Measurements from ENCODE around the gene CECR2.
"Not testable (repeated sequence)": the region's sequence is repeated elsewhere in the genome, so short reads cannot be mapped to it uniquely, and the experiment has no call there.

The CECR2 gene

DNA sequence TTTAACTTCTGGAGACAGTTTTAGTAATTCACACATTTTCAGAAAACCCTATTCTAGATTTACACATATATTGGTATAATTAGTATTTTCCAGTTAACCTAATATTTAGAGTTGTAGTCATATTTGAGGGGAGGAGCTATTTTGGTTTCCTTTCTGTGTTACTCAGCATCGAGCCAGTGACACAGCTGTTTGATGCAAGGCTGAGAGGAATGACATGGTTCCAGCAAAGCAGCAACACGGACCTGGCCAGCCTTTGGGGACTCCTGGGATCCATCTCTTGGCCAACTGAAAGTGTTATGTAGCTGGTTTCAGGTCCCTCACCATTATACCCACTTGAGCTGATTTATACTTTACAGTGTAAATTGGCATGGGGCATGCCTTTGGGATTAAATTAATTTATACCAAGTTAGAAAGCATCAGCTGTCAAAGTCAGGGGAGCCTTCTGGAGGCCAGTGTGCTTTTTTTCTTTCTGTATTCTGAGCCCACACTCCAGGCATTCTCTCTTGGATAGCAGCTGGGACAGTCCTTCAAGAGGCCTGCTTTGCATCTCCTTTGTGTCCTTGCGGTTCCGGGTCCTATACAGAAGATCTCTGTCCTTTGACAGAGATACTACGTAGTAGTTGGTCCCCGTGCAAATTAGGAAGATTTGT lies 102.8 kb downstream of the CECR2 start:
- no peak for DNase-seq

- DNase-seq = no peak
Measured at GRCh38 chr22:17472932-17473331, 103.7 kb downstream of the CECR2 start.

DNA sequence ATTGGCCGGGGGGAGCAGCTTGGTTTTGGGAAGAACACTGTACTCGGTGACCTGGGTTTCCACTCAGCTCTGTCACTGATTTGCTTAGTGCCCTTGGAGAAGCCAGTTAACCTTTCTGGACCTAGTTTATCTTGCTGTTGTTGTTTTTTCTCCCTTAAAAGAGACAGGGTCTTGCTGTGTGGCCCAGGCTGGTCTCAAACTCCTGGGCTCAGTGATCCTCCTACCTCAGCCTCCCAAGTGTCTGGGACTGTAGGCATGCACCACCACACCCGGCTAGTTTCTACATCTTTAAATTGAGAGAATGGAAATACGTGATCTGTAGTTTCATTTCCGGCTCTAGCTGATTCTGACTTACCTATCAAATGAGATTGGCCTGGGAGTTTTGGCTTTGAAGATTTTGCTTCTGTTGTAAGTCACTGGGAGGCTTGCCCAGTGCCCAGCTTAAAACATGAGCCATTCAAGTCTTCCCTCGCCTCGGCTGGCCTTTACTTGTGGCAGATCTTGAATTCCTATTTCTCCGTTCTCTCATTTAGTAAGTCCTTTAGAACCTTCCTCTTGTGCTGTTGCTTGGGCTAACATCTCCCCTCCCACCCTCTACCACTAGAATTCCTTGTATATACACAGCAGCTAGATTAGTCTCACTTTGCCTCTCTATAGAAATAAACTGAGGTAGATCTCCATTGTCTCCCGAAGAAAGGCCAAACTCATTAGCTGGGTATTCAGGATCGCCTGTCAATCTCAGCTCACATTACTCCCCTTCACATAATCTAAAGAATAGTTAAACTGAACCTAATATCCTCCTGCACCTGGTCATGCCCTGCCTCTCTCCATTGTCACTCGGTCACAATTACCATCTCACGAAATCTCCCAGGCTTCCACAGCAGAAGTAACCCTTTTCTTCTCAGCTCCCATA lies 106.3 kb downstream of the CECR2 start:
- no peak for DNase-seq

GRCh38 chr22:17476838-17477237 lies 107.6 kb downstream of the CECR2 start:
- no peak for DNase-seq

- DNase-seq = no peak
Measured at GRCh38 chr22:17477391-17477833, 108.2 kb downstream of the CECR2 start.

- DNase-seq = no peak
Measured at GRCh38 chr22:17479135-17479534, 109.9 kb downstream of the CECR2 start.

DNA sequence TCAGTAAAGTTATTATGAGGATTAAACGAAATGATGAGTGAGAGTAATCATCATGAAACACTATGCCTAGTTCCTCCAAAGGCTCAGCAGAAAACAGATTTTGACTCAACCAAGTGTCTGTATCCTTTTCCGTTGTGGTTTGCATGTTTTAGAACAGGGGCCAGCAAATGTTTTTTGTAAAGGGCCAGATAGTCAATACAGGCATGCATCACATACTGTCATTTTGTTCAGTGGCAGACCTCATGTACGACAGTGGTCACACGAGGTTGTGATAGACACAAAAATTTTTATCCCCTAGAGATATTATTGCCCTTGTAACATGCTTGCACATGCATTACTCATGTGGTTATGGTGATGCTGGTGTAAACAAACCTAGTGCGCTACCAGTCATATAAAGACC lies 112.2 kb downstream of the CECR2 start:
- DNase-seq = no peak

GRCh38 chr22:17483688-17484372 lies 114.6 kb downstream of the CECR2 start:
- DNase-seq = no peak

GRCh38 chr22:17484608-17485007 lies 115.3 kb downstream of the CECR2 start:
- DNase-seq = no peak

DNA sequence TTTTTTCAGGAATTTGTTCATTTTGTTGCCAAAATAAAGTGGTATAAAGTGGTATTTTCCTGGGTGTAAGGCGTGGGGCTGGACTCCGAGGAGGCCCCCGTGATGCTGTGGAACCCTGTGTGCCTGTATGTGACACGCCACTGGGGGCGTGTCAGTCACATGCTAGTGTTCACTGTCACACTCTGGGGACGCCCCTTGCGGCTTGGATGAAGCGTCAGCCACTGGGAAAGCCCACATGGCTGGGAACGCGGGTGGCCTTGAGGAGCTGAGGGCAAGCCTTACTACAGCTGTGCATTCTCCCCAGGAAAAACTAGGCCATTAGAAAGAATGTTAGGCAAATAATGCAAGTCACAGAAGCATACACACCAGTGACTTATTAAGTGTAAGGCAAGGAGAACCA lies 117.1 kb downstream of the CECR2 start:
- DNase-seq = no peak

- DNase-seq = no peak
Measured at GRCh38 chr22:17486719-17487118, 117.5 kb downstream of the CECR2 start.

- DNase-seq = no peak
Measured at GRCh38 chr22:17489101-17489500, 119.8 kb downstream of the CECR2 start.

DNA sequence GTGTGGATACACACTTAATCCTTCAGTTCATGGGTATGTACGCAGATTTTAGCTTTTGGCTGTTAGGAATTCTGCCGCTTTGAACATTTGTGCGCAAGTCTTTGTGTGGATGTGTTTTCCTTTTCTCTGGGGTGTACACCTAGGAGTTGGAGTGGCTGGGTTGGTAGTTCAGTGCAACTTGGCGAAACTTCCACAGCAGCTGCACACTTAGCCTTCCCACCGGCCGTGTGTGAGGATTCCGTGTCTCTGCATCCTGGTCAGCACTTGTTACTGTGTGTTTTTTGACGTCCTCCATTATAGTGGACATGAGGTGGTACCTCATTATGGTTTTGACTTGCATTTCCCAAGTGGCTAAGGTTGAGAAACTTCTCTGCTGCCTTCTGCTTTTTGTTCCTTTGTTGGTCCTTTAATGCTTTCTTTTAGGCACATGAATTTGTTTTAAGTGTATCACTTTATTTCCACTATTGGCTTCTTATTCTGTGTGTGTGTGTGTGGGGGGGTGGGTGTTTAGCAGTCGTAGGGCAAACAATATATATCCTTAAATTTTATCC lies 121.9 kb downstream of the CECR2 start:
- DNase-seq = no peak

GRCh38 chr22:17492247-17492646 lies 123.0 kb downstream of the CECR2 start:
- no peak for DNase-seq

GRCh38 chr22:17493419-17493981 lies 124.2 kb downstream of the CECR2 start:
- DNase-seq = no peak

DNA sequence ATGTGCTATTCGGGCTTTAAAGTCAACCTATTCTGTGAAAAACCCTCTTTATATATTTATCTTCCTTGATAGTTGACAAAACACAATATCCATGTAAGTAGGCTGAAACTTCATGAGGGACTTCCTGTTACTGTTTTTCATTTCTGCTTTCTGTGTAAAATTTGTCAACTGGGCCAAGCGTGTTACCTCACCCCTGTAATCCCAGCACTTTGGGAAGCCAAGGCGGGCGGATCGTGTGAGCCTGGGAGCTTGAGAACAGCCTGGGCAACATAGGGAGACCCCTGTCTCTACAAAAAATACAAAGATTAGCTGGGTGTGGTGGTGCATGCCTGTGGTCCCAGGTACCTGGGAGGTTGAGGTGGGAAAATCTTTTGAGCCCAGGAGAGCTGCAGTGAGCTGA lies 127.6 kb downstream of the CECR2 start:
- DNase-seq = no peak

GRCh38 chr22:17501679-17502285 lies 132.5 kb downstream of the CECR2 start:
- peak; percentile 46 for DNase-seq

DNA sequence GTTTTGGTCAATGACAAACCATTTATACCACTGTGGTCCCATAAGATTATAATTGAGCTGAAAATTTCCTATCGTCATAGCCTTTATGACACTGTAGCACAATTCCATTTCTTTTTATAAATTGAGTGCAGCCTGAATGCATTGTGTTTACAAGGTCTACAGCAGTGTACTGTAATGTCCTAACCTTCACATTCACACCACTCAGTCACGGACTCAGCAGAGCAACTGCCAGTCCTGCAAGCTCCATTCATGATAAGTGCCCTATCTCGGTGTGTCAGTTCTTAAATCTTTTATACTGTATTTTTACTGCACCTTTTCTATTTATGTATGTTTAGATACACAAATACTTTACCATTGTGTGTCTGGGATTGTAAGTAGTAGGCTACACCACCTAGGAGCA lies 138.8 kb downstream of the CECR2 start:
- DNase-seq = no peak

DNA sequence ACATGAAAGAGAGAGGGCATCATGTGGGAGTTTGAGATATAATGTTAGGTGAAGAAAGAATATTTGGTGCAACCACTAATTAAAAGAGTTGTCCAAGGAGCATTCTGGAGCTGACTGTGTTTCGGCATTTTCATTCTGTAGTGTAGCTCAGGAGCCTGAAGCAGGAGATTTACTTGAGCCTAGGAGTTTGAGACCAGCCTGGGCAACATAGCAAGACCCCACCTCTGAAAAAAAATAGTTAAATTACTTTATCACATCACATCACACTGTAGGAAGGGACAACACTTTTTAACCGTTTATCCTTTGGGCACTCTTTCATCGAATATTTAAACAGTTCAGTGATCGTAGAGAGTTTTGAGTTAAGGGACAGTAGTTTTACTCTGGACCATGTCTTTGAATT lies 143.7 kb downstream of the CECR2 start:
- DNase-seq = no peak

- DNase-seq = no peak
Measured at GRCh38 chr22:17513612-17514011, 144.4 kb downstream of the CECR2 start.

DNA sequence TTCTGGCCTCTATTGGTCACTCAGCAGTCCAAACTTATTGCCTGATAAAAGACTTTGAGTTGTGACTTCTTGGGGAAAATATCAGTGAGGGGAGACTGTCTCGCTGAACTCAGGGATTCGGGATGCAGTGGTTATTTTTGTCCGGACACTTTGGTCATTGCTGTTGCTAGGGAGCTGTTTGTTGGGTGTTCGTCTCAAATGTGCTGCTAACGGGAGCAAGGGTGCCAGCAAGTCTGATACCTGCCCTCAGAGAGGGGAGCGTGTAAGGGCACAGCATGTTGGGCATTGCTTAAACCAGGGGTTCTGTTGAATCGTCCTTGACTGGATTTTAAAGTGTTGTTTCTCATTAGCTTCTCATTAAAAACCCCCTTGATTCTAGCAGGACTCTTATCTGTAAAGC lies 144.8 kb downstream of the CECR2 start:
- DNase-seq = no peak

- DNase-seq = no peak
Measured at GRCh38 chr22:17518406-17518805, 149.1 kb downstream of the CECR2 start.

DNA sequence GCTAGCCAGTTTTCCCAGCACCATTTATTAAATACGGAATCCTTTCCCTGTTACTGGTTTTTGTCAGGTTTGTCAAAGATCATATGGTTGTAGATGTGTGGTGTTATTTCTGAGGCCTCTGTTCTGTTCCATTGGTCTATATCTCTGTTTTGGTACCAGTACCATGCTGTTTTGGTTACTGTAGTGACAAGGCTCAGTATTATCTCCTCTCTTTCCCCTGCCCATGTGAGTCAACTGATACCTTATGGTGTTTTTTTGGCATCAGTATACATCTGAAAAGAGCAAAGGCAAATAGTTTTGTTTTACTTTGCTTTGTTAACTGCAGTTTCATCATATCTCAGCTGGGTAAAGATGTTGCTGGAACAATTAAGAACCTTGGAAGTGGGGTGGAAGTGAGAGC lies 152.7 kb downstream of the CECR2 start:
- DNase-seq = not testable (repeated sequence)
